PC-3 (cell line): ENCODE data around the gene SHROOM4. TPM values are rescaled to one million over a fixed set of nuclear protein-coding genes. Genes with fewer than 3 reads are reported as not detected.

Experiments
- ATAC-seq: fragments of 200-7000 bp; cut with Tn5 transposase; 2 replicates; pipeline ENCODE4 v1.9.1; 2020; ENCODE audit warnings: mild to moderate bottlenecking, moderate library complexity
- BruUV-seq: library from RNA; stranded (reverse); fragments of 400-500 nt; replicated peaks from 2 replicates; lab custom pipeline; 2021; lab: Mats Ljungman, UMichigan
- CTCF ChIA-PET: fragments of 300-600 bp; sonication (Branson Sonifier 250); formaldehyde crosslinking; loops from one replicate; lab custom pipeline; 2022; ENCODE audit warnings: antibody characterized with exemption; lab: Charles Lee
- POLR2A ChIA-PET: fragments of 300-600 bp; sonication (Branson Sonifier 250); formaldehyde crosslinking; loops from one replicate; lab custom pipeline; 2022; ENCODE audit warnings: antibody characterized with exemption; ENCODE audit not compliant: unreplicated experiment; lab: Charles Lee
- DNase-seq: peaks from one replicate; pipeline ENCODE4 v3.0.0-alpha.2; 2015
- H2AFZ ChIP-seq: fragments of 300-600 bp; sonication (generic); 2 replicates; pipeline ENCODE4 v1.6.0; 2016; ENCODE audit warnings: antibody characterized with exemption, low read length
- H3F3A ChIP-seq: fragments of 300-600 bp; sonication (generic); one replicate; pipeline ENCODE4 v1.6.0; 2017; ENCODE audit warnings: antibody characterized with exemption, low read length, control low read depth, mild to moderate bottlenecking; ENCODE audit not compliant: unreplicated experiment
- H3K27ac ChIP-seq: fragments of 300-600 bp; sonication (generic); 2 replicates; pipeline ENCODE4 v1.5.1; 2016; ENCODE audit warnings: mild to moderate bottlenecking, low read length
- H3K27me3 ChIP-seq: fragments of 300-600 bp; sonication (generic); 2 replicates; pipeline ENCODE4 v1.6.1; 2016; ENCODE audit warnings: low read length, mixed read lengths
- H3K36me3 ChIP-seq: fragments of 300-600 bp; sonication (generic); 2 replicates; pipeline ENCODE4 v1.6.1; 2016; ENCODE audit warnings: low read depth, mixed run types, low read length, mixed read lengths
- H3K4me1 ChIP-seq: fragments of 300-600 bp; sonication (generic); 2 replicates; pipeline ENCODE4 v1.5.1; 2016; ENCODE audit warnings: low read length; ENCODE audit not compliant: insufficient read depth
- H3K4me2 ChIP-seq: fragments of 300-600 bp; sonication (generic); 2 replicates; pipeline ENCODE4 v1.6.0; 2016; ENCODE audit warnings: low read length
- H3K4me3 ChIP-seq: fragments of 300-600 bp; sonication (generic); 2 replicates; pipeline ENCODE4 v1.5.1; 2016; ENCODE audit warnings: mild to moderate bottlenecking, low read length, mixed read lengths
- H3K79me2 ChIP-seq: fragments of 300-600 bp; sonication (generic); 2 replicates; pipeline ENCODE4 v1.6.1; 2017; ENCODE audit warnings: low read length, mixed read lengths
- H3K9ac ChIP-seq: fragments of 300-600 bp; sonication (generic); 2 replicates; pipeline ENCODE4 v1.6.0; 2016; ENCODE audit warnings: mild to moderate bottlenecking, low read length
- H3K9me2 ChIP-seq: fragments of 300-600 bp; sonication (generic); replicated peaks from 2 replicates; pipeline ENCODE4 v1.6.1; 2016; ENCODE audit warnings: mixed run types, low read length, mixed read lengths
- H3K9me3 ChIP-seq: fragments of 300-600 bp; sonication (generic); 2 replicates; pipeline ENCODE4 v1.6.1; 2016; ENCODE audit warnings: low read length, mixed read lengths
- H4K20me1 ChIP-seq: fragments of 300-600 bp; sonication (generic); 2 replicates; pipeline ENCODE4 v1.6.1; 2016; ENCODE audit warnings: low read length, mixed read lengths
- EZH2 ChIP-seq: fragments of 300-600 bp; sonication (generic); IDR thresholded peaks from one replicate; pipeline ENCODE4 v1.6.1; 2017; ENCODE audit warnings: antibody characterized with exemption, mild to moderate bottlenecking, low read length; ENCODE audit not compliant: unreplicated experiment
- EZH2phosphoT487 ChIP-seq: fragments of 300-600 bp; sonication (generic); IDR thresholded peaks from 2 replicates; pipeline ENCODE4 v1.6.1; 2018; ENCODE audit warnings: mild to moderate bottlenecking, antibody characterized with exemption, low read length, borderline replicate concordance
- intact Hi-C: fragments of 100-400 bp; cut with micrococcal nuclease; formaldehyde crosslinking; loops from 2 replicates; pipeline ENCODE4 v1.9.0; 2023
- total RNA-seq: library from RNA; depleted of rRNA; stranded (reverse); fragments of >200 nt; gene quantifications from 2 replicates; pipeline ENCODE4 v1.2.3, GENCODE V29; 2014
- TF ChIP-seq, protein P1 (sequence below): fragments of 300-600 bp; sonication (generic); conservative IDR thresholded peaks from 2 replicates; pipeline ENCODE4 v1.5.1; 2017; ENCODE audit warnings: antibody characterized with exemption, low read depth, mild to moderate bottlenecking, low read length

The SHROOM4 gene
- total RNA-seq, 1 experiment from 2014 or later: not detected

DNA sequence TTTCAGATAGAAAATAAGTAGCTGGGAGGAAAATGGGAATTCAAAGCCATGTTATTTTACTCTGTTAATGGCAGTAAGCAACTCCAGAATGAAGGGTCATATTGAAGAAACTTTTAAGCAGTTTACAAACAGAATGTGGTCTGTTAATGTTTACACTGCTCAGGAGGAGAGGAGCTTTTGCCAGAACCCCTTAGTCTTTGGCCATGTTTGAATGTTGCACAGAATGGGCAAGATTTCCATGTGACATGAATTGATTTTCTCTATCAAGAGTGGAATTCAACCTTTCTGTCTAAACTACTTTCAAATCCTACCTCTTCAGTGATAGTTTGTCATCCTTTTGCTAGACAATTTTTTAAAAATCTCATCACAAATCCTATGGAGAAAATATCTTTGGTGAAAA, 227.6 kb downstream of the SHROOM4 start:
- Histone ChIP-seq H2AFZ (no peak overlapping the region), H3F3A (no peaks in the 10 kb centered on the region), H3K9ac (no peak overlapping the region), H3K4me2 (no peak overlapping the region), H3K27ac (no peak overlapping the region), H3K4me1 (no peaks in the 10 kb centered on the region), H4K20me1 (no peaks in the 10 kb centered on the region), H3K79me2 (no peaks in the 10 kb centered on the region), H3K9me2 (no peaks in the 10 kb centered on the region), H3K36me3 (no peaks in the 10 kb centered on the region), H3K27me3 (no peaks in the 10 kb centered on the region), H3K9me3 (no peaks in the 10 kb centered on the region), H3K4me3 (no peak overlapping the region)
- ChIA-PET POLR2A (no interaction called here), CTCF (interaction anchor here (0.5 kb wide), 1 partner anchor 1317 kb away, joined by 3 read pairs; no protein-coding TSS in a partner anchor)
- no TSS peak for BruUV-seq
- TF ChIP-seq EZH2: no peak
- TF ChIP-seq, protein P1, sequence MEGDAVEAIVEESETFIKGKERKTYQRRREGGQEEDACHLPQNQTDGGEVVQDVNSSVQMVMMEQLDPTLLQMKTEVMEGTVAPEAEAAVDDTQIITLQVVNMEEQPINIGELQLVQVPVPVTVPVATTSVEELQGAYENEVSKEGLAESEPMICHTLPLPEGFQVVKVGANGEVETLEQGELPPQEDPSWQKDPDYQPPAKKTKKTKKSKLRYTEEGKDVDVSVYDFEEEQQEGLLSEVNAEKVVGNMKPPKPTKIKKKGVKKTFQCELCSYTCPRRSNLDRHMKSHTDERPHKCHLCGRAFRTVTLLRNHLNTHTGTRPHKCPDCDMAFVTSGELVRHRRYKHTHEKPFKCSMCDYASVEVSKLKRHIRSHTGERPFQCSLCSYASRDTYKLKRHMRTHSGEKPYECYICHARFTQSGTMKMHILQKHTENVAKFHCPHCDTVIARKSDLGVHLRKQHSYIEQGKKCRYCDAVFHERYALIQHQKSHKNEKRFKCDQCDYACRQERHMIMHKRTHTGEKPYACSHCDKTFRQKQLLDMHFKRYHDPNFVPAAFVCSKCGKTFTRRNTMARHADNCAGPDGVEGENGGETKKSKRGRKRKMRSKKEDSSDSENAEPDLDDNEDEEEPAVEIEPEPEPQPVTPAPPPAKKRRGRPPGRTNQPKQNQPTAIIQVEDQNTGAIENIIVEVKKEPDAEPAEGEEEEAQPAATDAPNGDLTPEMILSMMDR: no peak
- no peak for TF ChIP-seq EZH2phosphoT487
- DNase-seq (no peak), ATAC-seq (no peak)
- intact Hi-C loops: no loop called here

DNA sequence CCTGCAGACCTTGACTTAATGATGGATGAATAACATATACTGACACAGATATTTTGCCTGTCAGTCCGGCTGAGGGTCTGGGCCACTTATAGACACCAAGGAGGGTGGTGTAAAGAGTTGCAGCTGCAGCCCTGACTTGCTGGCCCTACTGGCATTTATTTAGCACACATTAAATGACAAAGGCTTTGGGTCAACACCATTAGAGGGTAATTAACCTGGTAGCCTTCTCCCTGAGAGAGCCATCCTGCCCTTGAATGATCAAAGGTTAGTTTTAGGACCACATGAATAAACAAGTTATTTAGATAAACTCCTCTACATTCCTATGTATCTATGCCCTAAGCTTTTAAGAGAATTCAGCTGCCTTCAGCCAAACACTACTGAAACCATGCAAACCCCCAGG, 232.6 kb downstream of the SHROOM4 start:
- Histone ChIP-seq H2AFZ (no peak overlapping the region), H3K27ac (no peak overlapping the region), H4K20me1 (no peaks in the 10 kb centered on the region), H3K9me3 (no peaks in the 10 kb centered on the region), H3F3A (no peaks in the 10 kb centered on the region), H3K27me3 (no peaks in the 10 kb centered on the region), H3K9me2 (no peaks in the 10 kb centered on the region), H3K4me3 (no peak overlapping the region), H3K79me2 (no peaks in the 10 kb centered on the region), H3K9ac (no peak overlapping the region), H3K4me2 (no peak overlapping the region), H3K36me3 (no peaks in the 10 kb centered on the region), H3K4me1 (no peaks in the 10 kb centered on the region)
- no TSS peak for BruUV-seq
- DNase-seq (no peak), ATAC-seq (no peak)
- intact Hi-C loops: loop anchor here (5.0 kb wide), 1 partner anchor 479 kb away; no protein-coding TSS in a partner anchor
- ChIA-PET CTCF (no interaction called here), POLR2A (no interaction called here)
- TF ChIP-seq EZH2 (no peak), EZH2phosphoT487 (no peak)
- TF ChIP-seq, protein P1: no peak

DNA sequence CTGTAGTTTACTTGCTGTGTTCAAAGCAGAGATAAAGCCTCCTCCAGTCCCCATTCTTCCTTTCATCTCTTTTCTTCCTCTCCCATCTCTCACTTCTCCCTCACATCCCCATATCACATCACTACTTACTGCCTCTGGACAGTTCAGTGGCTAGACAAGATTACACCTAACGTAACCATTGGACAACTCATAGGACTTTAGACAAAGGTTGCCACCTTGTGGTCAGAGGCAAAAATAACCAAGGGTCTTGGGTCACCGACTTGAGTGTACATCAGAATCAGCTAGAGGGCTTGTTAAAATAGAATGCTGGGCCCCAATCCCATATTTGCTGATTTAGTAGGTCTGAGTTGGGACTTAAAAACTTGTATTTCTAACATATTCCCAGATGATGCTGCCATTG, 234.0 kb downstream of the SHROOM4 start:
- Histone ChIP-seq H3K9ac (no peak overlapping the region), H2AFZ (no peak overlapping the region), H3K4me1 (no peaks in the 10 kb centered on the region), H4K20me1 (no peaks in the 10 kb centered on the region), H3K4me3 (no peak overlapping the region), H3K27me3 (no peaks in the 10 kb centered on the region), H3K79me2 (no peaks in the 10 kb centered on the region), H3K9me2 (no peaks in the 10 kb centered on the region), H3K9me3 (no peaks in the 10 kb centered on the region), H3F3A (no peaks in the 10 kb centered on the region), H3K27ac (no peak overlapping the region), H3K4me2 (no peak overlapping the region), H3K36me3 (no peaks in the 10 kb centered on the region)
- DNase-seq (peak; percentile 74), ATAC-seq (peak; percentile 75)
- no peak for TF ChIP-seq EZH2
- TF ChIP-seq, protein P1: peak; percentile 72
- intact Hi-C loops: loop anchor here (5.0 kb wide), 1 partner anchor 478 kb away; no protein-coding TSS in a partner anchor
- no TSS peak for BruUV-seq
- POLR2A ChIA-PET: no interaction called here
- CTCF ChIA-PET: interaction anchor here (0.6 to 0.7 kb wide), 2 partner anchors 16 to 479 kb away, joined by 3 to 4 read pairs; no protein-coding TSS in a partner anchor
